Liver (tissue), 9 donors: ENCODE measurements around the gene RBM33. TPM values are rescaled to one million over a fixed set of nuclear protein-coding genes. Genes with fewer than 3 reads are reported as not detected.

Experiments used
- DNase-seq: peaks from one replicate; pipeline ENCODE4 v3.0.0-alpha.2; 2017; ENCODE audit warnings: low spot score
- H3K27ac ChIP-seq, 2 donors: one replicate each; pipeline ENCODE4 v1.7.0; 2013; ENCODE audit warnings: inconsistent platforms in 2 of 2, low read length in 2 of 2, control low read depth in 1 of 2, low read depth in 1 of 2, mild to moderate bottlenecking in 1 of 2
- H3K27me3 ChIP-seq, 4 donors: one replicate each; pipeline versions ENCODE4 v1.6.1 to v1.7.0; 2013; ENCODE audit warnings: low read length in 3 of 4, inconsistent platforms in 1 of 4, mild to moderate bottlenecking in 1 of 4, moderate library complexity in 1 of 4; ENCODE audit not compliant: control insufficient read depth in 4 of 4, insufficient read depth in 4 of 4
- H3K36me3 ChIP-seq, 4 donors: one replicate each; pipeline versions ENCODE4 v1.6.1 to v1.7.0; 2013; ENCODE audit warnings: low read length in 3 of 4, mild to moderate bottlenecking in 3 of 4, low read depth in 1 of 4, moderate library complexity in 1 of 4; ENCODE audit not compliant: control insufficient read depth in 4 of 4, insufficient read depth in 3 of 4
- H3K4me1 ChIP-seq, 4 donors: one replicate each; pipeline versions ENCODE4 v1.6.1 to v1.7.0; 2013; ENCODE audit warnings: low read length in 3 of 4, mild to moderate bottlenecking in 3 of 4, moderate library complexity in 1 of 4; ENCODE audit not compliant: control insufficient read depth in 4 of 4, insufficient read depth in 4 of 4
- H3K4me3 ChIP-seq, 3 donors: one replicate each; pipeline versions ENCODE4 v1.6.1 to v1.7.0; 2013; ENCODE audit warnings: low read length in 3 of 3, control low read depth in 1 of 3, low read depth in 1 of 3, mild to moderate bottlenecking in 1 of 3
- H3K9ac ChIP-seq, 2 donors: one replicate each; pipeline ENCODE4 v1.7.0; 2013; ENCODE audit warnings: low read length in 2 of 2, mild to moderate bottlenecking in 2 of 2, moderate library complexity in 2 of 2, control low read depth in 1 of 2, low read depth in 1 of 2
- H3K9me3 ChIP-seq, 4 donors: one replicate each; pipeline versions ENCODE4 v1.6.1 to v1.7.0; 2013; ENCODE audit warnings: low read length in 3 of 4; ENCODE audit not compliant: control insufficient read depth in 4 of 4
- CTCF ChIP-seq: fragments of 150-350 bp; IDR thresholded peaks from 2 replicates; pipeline ENCODE4 v1.5.1; 2017; ENCODE audit warnings: improper control_type of control experiment, low read depth, low read length; ENCODE audit not compliant: missing input control
- EGR1 ChIP-seq, 2 donors: IDR thresholded peaks; 2 replicates each; pipeline ENCODE4 v1.6.1; 2016 to 2018; ENCODE audit warnings: antibody characterized with exemption in 2 of 2, low read depth in 2 of 2
- FOXA2 ChIP-seq: IDR thresholded peaks from 2 replicates; pipeline ENCODE4 v1.6.1; 2016; ENCODE audit warnings: antibody characterized with exemption
- GABPA ChIP-seq, 2 donors: IDR thresholded peaks in 1 of 2; conservative IDR thresholded peaks in 1 of 2; 2 replicates each; pipeline ENCODE4 v1.6.1; 2016; ENCODE audit warnings: antibody characterized with exemption in 2 of 2, mild to moderate bottlenecking in 1 of 2, moderate library complexity in 1 of 2
- HNF4A ChIP-seq, 2 donors: conservative IDR thresholded peaks; 2 replicates each; pipeline ENCODE4 v1.6.1; 2016; ENCODE audit warnings: antibody characterized with exemption in 2 of 2, mild to moderate bottlenecking in 2 of 2
- HNF4G ChIP-seq: IDR thresholded peaks from 2 replicates; pipeline ENCODE4 v1.6.1; 2016; ENCODE audit warnings: antibody characterized with exemption
- JUND ChIP-seq, 2 donors: IDR thresholded peaks; 2 replicates each; pipeline ENCODE4 v1.6.1; 2016; ENCODE audit warnings: antibody characterized with exemption in 2 of 2
- NR2F2 ChIP-seq: IDR thresholded peaks from 2 replicates; pipeline ENCODE4 v1.6.1; 2016; ENCODE audit warnings: antibody characterized with exemption
- RAD21 ChIP-seq, 2 donors: IDR thresholded peaks; 2 replicates each; pipeline ENCODE4 v1.6.1; 2016; ENCODE audit warnings: antibody characterized with exemption in 2 of 2, mild to moderate bottlenecking in 2 of 2
- REST ChIP-seq: IDR thresholded peaks from 2 replicates; pipeline ENCODE4 v1.6.1; 2016; ENCODE audit warnings: antibody characterized with exemption, mild to moderate bottlenecking
- RXRA ChIP-seq, 2 donors: IDR thresholded peaks; 2 replicates each; pipeline ENCODE4 v1.6.1; 2017 to 2018; ENCODE audit warnings: antibody characterized with exemption in 2 of 2, mild to moderate bottlenecking in 1 of 2
- SP1 ChIP-seq: IDR thresholded peaks from 2 replicates; pipeline ENCODE4 v1.6.1; 2018; ENCODE audit warnings: antibody characterized with exemption, mild to moderate bottlenecking
- TAF1 ChIP-seq: conservative IDR thresholded peaks from 2 replicates; pipeline ENCODE4 v1.6.1; 2016; ENCODE audit warnings: antibody characterized with exemption, mild to moderate bottlenecking
- WGBS: extraction: QIAGEN DNeasy Blood & Tissue Kit; methylation state at CpG from one replicate; pipeline ENCODE4 v1.1.7; 2013; 5-methylcytosine and 5-hydroxymethylcytosine counted together
- polyA plus RNA-seq, 2 donors: library from polyadenylated mRNA; stranded (reverse) in 1 of 2; unstranded in 1 of 2; fragments of 200-250 nt in 1 of 2; fragments of >200 nt in 1 of 2; fragmentation: Nextera tagmentation in 1 of 2; extraction: Ambion mirVana in 1 of 2; gene quantifications; one replicate each; pipeline versions ENCODE4 v1.2.1 to v1.2.3, GENCODE V29; 2013 to 2015
- total RNA-seq, 2 donors: library from RNA; depleted of rRNA; stranded (reverse); fragments of >200 nt; gene quantifications; one replicate each; pipeline ENCODE4 v1.2.3, GENCODE V29; 2014
- donor health status: healthy.
- donor health status: healthy.
- donor health status: healthy.
- donor health status: healthy.
- donor health status: healthy.

Gene RBM33
- total and polyA plus RNA-seq, 4 donors, result 7.8 to 48.9 (median 28.2) TPM

GRCh38 chr7:155680124-155680523 is 35.7 kb downstream of the RBM33 start (continued):
- no peak for TF ChIP-seq CTCF
- TF ChIP-seq JUND (IDR thresholded peaks at IDR 0.05), result no peak
- no peak for TF ChIP-seq EGR1 (IDR thresholded peaks at IDR 0.05; ENCODE audit: low read depth in 2 of 2)
- no peak for TF ChIP-seq TAF1
- TF ChIP-seq SP1, result no peak
- TF ChIP-seq HNF4A (conservative IDR thresholded peaks at IDR 0.05), result no peak
- TF ChIP-seq GABPA (IDR thresholded peaks at IDR 0.05 in 1 of 2, conservative IDR thresholded peaks at IDR 0.05 in 1 of 2), result no peak

- Histone ChIP-seq H3K27me3 (no peaks in the 10 kb centered on the region), H3K36me3 (peaks cover 4 to 16% (median 10%) of the 10 kb centered on the region in 4 donors), H3K9ac (no peak overlapping the region), H3K4me1 (peaks cover 3 to 45% (median 24%) of the 10 kb centered on the region in 4 donors), H3K9me3 (no peaks in the 10 kb centered on the region), H3K4me3 (no peak overlapping the region), H3K27ac (no peak overlapping the region)
- no peak for TF ChIP-seq RXRA (IDR thresholded peaks at IDR 0.05)
- WGBS, result 67% methylated on average over 2 of the region's 2 CpGs
- DNase-seq, result no peak
Observed at GRCh38 chr7:155680864-155681263, 36.4 kb downstream of the RBM33 start.

- no peaks in the 10 kb centered on the region for H3K9me3 ChIP-seq
- DNase-seq, result no peak
- no peak overlapping the region for H3K4me3 ChIP-seq
- WGBS, result 91% methylated on average over 5 of the region's 5 CpGs
- peak overlapping the region; percentile 53 to 64 for H3K27ac ChIP-seq
- no peak overlapping the region for H3K9ac ChIP-seq
- TF ChIP-seq EGR1 (IDR thresholded peaks at IDR 0.05; ENCODE audit: low read depth in 2 of 2), result no peak
- TF ChIP-seq REST, result no peak
- TF ChIP-seq RAD21 (IDR thresholded peaks at IDR 0.05), result no peak
- no peak for TF ChIP-seq GABPA (IDR thresholded peaks at IDR 0.05 in 1 of 2, conservative IDR thresholded peaks at IDR 0.05 in 1 of 2)
- TF ChIP-seq RXRA (IDR thresholded peaks at IDR 0.05), result no peak
- no peak for TF ChIP-seq NR2F2
- TF ChIP-seq JUND (IDR thresholded peaks at IDR 0.05), result no peak
- no peak for TF ChIP-seq HNF4A (conservative IDR thresholded peaks at IDR 0.05)
- no peak for TF ChIP-seq HNF4G
- no peak for TF ChIP-seq TAF1
- TF ChIP-seq FOXA2, result no peak
- H3K36me3 ChIP-seq, result peaks cover 4 to 20% (median 10%) of the 10 kb centered on the region in 4 donors
- H3K27me3 ChIP-seq, result no peaks in the 10 kb centered on the region
- peaks cover 3 to 38% (median 22%) of the 10 kb centered on the region in 4 donors for H3K4me1 ChIP-seq
Observed at GRCh38 chr7:155681663-155682062, 37.2 kb downstream of the RBM33 start.
